CD4-positive, alpha-beta T cell treated with Interleukin-2 at 100 ng/mL for 4 hours (primary cell): Measurements from ENCODE around the gene PRPF40B.

Source experiments
- DNase-seq: peaks from one replicate; pipeline ENCODE4 v3.0.0-alpha.2; 2020; ENCODE audit warnings: low spot score

PRPF40B gene

DNA sequence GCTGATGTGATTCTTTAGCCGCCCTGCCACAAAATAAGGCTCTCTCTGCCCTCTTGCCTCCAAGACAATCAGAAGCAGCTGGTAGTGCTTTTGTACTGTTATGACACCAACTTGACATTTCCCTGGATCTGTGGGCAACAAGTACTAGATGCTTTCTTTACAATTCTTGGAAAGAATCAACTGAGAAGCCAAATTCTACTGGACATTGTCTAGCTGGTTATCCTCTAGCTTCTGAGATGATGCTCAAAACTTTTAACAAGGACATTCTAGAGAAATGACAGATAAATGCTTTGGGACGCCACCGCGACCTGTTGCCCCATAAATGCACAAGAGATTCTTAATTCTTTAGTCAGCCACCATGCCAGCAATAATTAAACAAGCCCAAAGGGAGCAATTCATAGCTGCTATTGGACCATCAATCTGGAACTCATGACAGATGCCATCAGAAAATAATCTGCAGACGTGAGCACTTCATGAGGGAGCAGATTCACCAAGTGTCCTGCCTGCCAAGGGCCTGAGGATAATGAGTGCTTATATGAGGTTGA, 61.0 kb downstream of the PRPF40B start:
- DNase-seq, result no peak

DNA sequence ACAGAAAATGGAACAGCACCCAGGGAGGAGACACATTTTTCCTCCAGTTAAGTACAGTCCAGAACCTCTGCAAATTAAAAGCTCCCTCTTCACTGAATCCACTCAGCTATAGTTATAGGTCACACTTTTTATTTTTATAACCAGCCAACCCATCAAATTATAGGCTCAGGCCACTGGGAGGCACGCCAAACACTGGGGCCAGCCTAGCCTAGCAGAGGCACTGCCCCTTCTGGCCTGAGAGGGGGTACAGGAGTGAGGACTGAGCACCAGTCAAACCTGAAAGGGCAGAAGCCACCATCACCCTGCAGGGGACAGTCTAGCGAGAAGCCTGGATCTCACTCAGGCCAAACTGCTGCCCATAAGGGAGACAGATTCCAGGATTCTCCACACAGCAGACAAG, 64.6 kb downstream of the PRPF40B start:
- no peak for DNase-seq

- DNase-seq, result no peak
Measured at GRCh38 chr12:49689237-49689636, 65.9 kb downstream of the PRPF40B start.

DNA sequence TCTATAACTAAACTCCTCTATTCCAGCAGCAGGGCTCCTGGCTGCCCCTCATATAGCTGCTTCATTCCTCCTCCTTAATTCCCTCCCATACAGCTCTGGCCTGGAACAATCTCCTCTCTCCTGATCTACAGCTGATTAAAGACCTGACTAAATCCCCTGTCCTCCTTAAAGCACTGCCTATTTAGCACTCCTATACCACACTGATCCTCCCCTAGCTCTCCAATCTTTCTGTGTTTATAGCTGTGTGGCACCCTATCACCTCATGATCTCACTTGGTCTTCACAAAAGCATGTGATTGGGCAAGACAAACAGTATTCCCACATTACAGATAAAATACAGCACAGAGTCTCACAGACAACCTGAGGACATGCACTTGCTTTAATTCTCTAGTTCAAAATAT, 66.4 kb downstream of the PRPF40B start:
- DNase-seq, result no peak

DNA sequence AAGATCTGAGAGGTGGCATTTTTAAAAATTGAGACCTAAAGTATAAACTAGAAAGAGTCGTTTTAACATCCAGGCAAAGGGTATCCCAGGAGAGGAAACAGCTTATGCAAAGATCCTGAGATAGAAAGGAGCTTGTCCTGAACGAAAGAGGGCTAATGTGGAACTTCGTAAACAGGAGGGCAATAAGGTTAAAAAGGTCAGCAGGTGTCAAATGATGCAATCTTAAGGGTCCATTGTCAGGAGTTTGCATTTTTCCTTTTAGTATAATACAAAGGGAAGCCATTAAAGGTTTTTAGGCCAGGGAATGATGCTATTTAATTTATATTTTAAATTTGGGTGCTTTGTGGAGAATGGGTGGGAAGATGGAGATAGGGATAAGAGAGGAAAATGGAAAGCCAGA, 69.5 kb downstream of the PRPF40B start:
- DNase-seq, result no peak

- DNase-seq, result no peak
Measured at GRCh38 chr12:49693931-49694444, 70.6 kb downstream of the PRPF40B start.
